MCF 10A (cell line): ENCODE data around the gene NANOS1. TPM values are rescaled to one million over a fixed set of nuclear protein-coding genes. Genes with fewer than 3 reads are reported as not detected.

Experiments used
- BruUV-seq: library from RNA; stranded (reverse); fragments of 400-500 nt; replicated peaks from 2 replicates; lab custom pipeline; 2021; lab: Mats Ljungman, UMichigan
- CTCF ChIA-PET: fragments of 300-600 bp; sonication (Branson Sonifier 250); formaldehyde crosslinking; extraction: SDS; loops from one replicate; lab custom pipeline; 2021; ENCODE audit warnings: antibody characterized with exemption, inconsistent platforms; lab: Yijun Ruan, JAX
- POLR2A ChIA-PET: fragments of 300-600, 350-650 bp; sonication (Branson Sonifier 250); formaldehyde crosslinking; extraction: SDS; loops from one replicate; lab custom pipeline; 2020; ENCODE audit warnings: antibody characterized with exemption, inconsistent platforms; lab: Yijun Ruan, JAX
- DNase-seq: peaks from one replicate; pipeline ENCODE4 v3.0.0-alpha.2; 2018; ENCODE audit not compliant: unreplicated experiment
- H3K27ac Mint-ChIP-seq: one replicate; pipeline ENCODE4 v1.8.0; 2022; ENCODE audit warnings: mild to moderate bottlenecking, low read depth, mixed read lengths; ENCODE audit not compliant: unreplicated experiment
- H3K27me3 Mint-ChIP-seq: one replicate; pipeline ENCODE4 v1.8.0; 2022; ENCODE audit warnings: mixed read lengths; ENCODE audit not compliant: insufficient read depth, unreplicated experiment
- H3K36me3 Mint-ChIP-seq: one replicate; pipeline ENCODE4 v1.8.0; 2022; ENCODE audit warnings: mild to moderate bottlenecking, moderate library complexity, mixed read lengths; ENCODE audit not compliant: insufficient read depth, unreplicated experiment
- H3K4me1 Mint-ChIP-seq: one replicate; pipeline ENCODE4 v1.8.0; 2022; ENCODE audit warnings: mixed read lengths; ENCODE audit not compliant: insufficient read depth, unreplicated experiment
- H3K4me3 Mint-ChIP-seq: one replicate; pipeline ENCODE4 v1.8.0; 2022; ENCODE audit warnings: mild to moderate bottlenecking, moderate library complexity, mixed read lengths; ENCODE audit not compliant: unreplicated experiment
- H3K9me3 Mint-ChIP-seq: one replicate; pipeline ENCODE4 v1.8.0; 2022; ENCODE audit warnings: mixed read lengths; ENCODE audit not compliant: unreplicated experiment
- CTCF ChIP-seq: fragments of 200-600 bp; IDR thresholded peaks from one replicate; pipeline ENCODE4 v1.8.0; 2022; ENCODE audit warnings: antibody characterized with exemption, mild to moderate bottlenecking; ENCODE audit not compliant: unreplicated experiment
- intact Hi-C: fragments of 100-400 bp; cut with micrococcal nuclease; formaldehyde crosslinking; loops from 2 replicates; pipeline ENCODE4 v1.14.1; 2022
- total RNA-seq: library from RNA; stranded (reverse); gene quantifications from 2 replicates; pipeline ENCODE4 v1.2.3, GENCODE V29; 2022

The NANOS1 gene
- total RNA-seq, 1 experiment from 2014 or later: 2.2 TPM

GRCh38 chr10:119006451-119007210, 22.9 kb upstream of the NANOS1 start:
- no TSS peak for BruUV-seq
- peak; percentile 98 for DNase-seq
- H3K4me1 Mint-ChIP-seq: peaks cover 30% of the 10 kb centered on the region
- H3K9me3 Mint-ChIP-seq: no peaks in the 10 kb centered on the region
- peak overlapping the region; percentile 46 for H3K27ac Mint-ChIP-seq
- ChIA-PET POLR2A (interaction anchor here (0.6 to 6.3 kb wide), 17 partner anchors 9 to 253 kb away, joined by 3 to 83 read pairs (median 5); partner anchors contain the start of genes CACUL1, EIF3A and NANOS1), CTCF (interaction anchor here (0.5 to 1.4 kb wide), 9 partner anchors 12 to 438 kb away, joined by 3 read pairs; no protein-coding TSS in a partner anchor)
- intact Hi-C loops: loop anchor here (2.0 kb wide), 2 partner anchors 24 to 74 kb away; partner anchors contain the start of gene EIF3A
- H3K27me3 Mint-ChIP-seq: no peaks in the 10 kb centered on the region
- no peak overlapping the region for H3K4me3 Mint-ChIP-seq
- no peak for TF ChIP-seq CTCF
- H3K36me3 Mint-ChIP-seq: peaks cover 4% of the 10 kb centered on the region

GRCh38 chr10:119007211-119007574, 22.3 kb upstream of the NANOS1 start:
- H3K4me3 Mint-ChIP-seq: no peak overlapping the region
- peaks cover 4% of the 10 kb centered on the region for H3K36me3 Mint-ChIP-seq
- ChIA-PET CTCF (interaction anchor here (0.6 to 1.4 kb wide), 7 partner anchors 11 to 267 kb away, joined by 3 read pairs; no protein-coding TSS in a partner anchor), POLR2A (interaction anchor here (0.6 to 6.3 kb wide), 14 partner anchors 9 to 253 kb away, joined by 3 to 83 read pairs (median 6); partner anchors contain the start of genes CACUL1, EIF3A and NANOS1)
- no peaks in the 10 kb centered on the region for H3K27me3 Mint-ChIP-seq
- DNase-seq: no peak
- H3K9me3 Mint-ChIP-seq: no peaks in the 10 kb centered on the region
- intact Hi-C loops: loop anchor here (2.0 kb wide), 2 partner anchors 24 to 74 kb away; partner anchors contain the start of gene EIF3A
- BruUV-seq: no TSS peak
- no peak overlapping the region for H3K27ac Mint-ChIP-seq
- peaks cover 30% of the 10 kb centered on the region for H3K4me1 Mint-ChIP-seq
- TF ChIP-seq CTCF: no peak

GRCh38 chr10:119020627-119020946, 8.9 kb upstream of the NANOS1 start:
- no TSS peak for BruUV-seq
- Mint-ChIP-seq H3K36me3 (no peaks in the 10 kb centered on the region), H3K27me3 (no peaks in the 10 kb centered on the region), H3K4me3 (peak overlapping the region; percentile 20), H3K27ac (peak overlapping the region; percentile 71), H3K9me3 (no peaks in the 10 kb centered on the region), H3K4me1 (peaks cover 37% of the 10 kb centered on the region)
- POLR2A ChIA-PET: interaction anchor here (0.7 to 9.0 kb wide), 3 partner anchors 11 to 61 kb away, joined by 5 to 83 read pairs (median 21); partner anchors contain the start of gene NANOS1
- TF ChIP-seq CTCF: no peak
- CTCF ChIA-PET: interaction anchor here (0.7 to 0.9 kb wide), 2 partner anchors 18 to 21 kb away, joined by 3 to 5 read pairs; no protein-coding TSS in a partner anchor
- DNase-seq: peak; percentile 75
- intact Hi-C loops: loop anchor here (10.0 kb wide), 1 partner anchor 66 kb away; no protein-coding TSS in a partner anchor
